HL-60 (cell line): ENCODE data around the gene TSPAN15.

Experiments used
- DNase-seq, 2 experiments: peaks; one replicate each; pipeline ENCODE4 v3.0.0-alpha.2; 2010 to 2020; ENCODE audit warnings: low read depth in 1 of 2, low spot score in 1 of 2
- H3K27ac ChIP-seq: fragments of 250-450 bp; sonication (Bioruptor Pico); replicated peaks from 2 replicates; pipeline ENCODE4 v1.5.1; 2020; ENCODE audit warnings: mild to moderate bottlenecking, moderate library complexity
- H3K27me3 ChIP-seq: fragments of 250-450 bp; sonication (Bioruptor Pico); 2 replicates; pipeline ENCODE4 v1.5.1; 2021; ENCODE audit warnings: mild to moderate bottlenecking, moderate library complexity; ENCODE audit not compliant: insufficient read depth, poor library complexity, severe bottlenecking
- H3K4me3 ChIP-seq: replicated peaks from 2 replicates; pipeline ENCODE4 v1.5.1; 2011; ENCODE audit warnings: mild to moderate bottlenecking, control low read depth, low read length; ENCODE audit not compliant: insufficient read depth
- GABPA ChIP-seq: IDR thresholded peaks from 2 replicates; pipeline ENCODE4 v1.6.1; 2012; ENCODE audit warnings: low read depth
- POLR2AphosphoS5 ChIP-seq: IDR thresholded peaks from 2 replicates; pipeline ENCODE4 v1.6.1; 2012; ENCODE audit warnings: low read depth
- SPI1 ChIP-seq: IDR thresholded peaks from 2 replicates; pipeline ENCODE4 v1.6.1; 2012; ENCODE audit warnings: low read depth, mild to moderate bottlenecking, borderline replicate concordance
- TF ChIP-seq, protein P1 (sequence below): IDR thresholded peaks from 2 replicates; pipeline ENCODE4 v1.6.1; 2012; ENCODE audit warnings: low read depth; ENCODE audit not compliant: insufficient replicate concordance
- TF ChIP-seq, protein P2 (sequence below): IDR thresholded peaks from one replicate; pipeline ENCODE4 v1.5.1; 2011; ENCODE audit warnings: low read length, control low read depth, inconsistent platforms; ENCODE audit not compliant: insufficient read depth

Gene TSPAN15

DNA sequence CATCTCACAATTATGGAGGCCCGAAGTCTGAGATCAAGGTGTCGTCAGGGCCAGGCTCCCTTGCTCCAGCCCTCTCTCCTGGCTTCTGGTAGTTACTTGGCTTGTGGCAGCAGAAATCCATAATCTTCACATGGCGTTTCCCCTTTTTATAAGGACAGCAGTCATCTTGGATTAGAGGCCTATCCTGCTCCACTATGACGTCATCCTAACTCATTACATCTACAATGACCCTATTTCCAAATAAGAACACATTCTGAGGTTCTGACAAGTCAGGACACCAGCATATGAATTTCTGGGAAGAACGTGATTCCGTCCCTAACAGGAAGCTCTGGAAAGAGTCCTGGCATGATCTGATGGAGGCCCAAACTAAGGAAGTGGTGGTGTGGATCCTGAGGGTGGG lies 86.2 kb downstream of the TSPAN15 start:
- peaks cover 11% of the 10 kb centered on the region for H3K27me3 ChIP-seq
- H3K4me3 ChIP-seq = no peak overlapping the region
- TF ChIP-seq, protein P1, sequence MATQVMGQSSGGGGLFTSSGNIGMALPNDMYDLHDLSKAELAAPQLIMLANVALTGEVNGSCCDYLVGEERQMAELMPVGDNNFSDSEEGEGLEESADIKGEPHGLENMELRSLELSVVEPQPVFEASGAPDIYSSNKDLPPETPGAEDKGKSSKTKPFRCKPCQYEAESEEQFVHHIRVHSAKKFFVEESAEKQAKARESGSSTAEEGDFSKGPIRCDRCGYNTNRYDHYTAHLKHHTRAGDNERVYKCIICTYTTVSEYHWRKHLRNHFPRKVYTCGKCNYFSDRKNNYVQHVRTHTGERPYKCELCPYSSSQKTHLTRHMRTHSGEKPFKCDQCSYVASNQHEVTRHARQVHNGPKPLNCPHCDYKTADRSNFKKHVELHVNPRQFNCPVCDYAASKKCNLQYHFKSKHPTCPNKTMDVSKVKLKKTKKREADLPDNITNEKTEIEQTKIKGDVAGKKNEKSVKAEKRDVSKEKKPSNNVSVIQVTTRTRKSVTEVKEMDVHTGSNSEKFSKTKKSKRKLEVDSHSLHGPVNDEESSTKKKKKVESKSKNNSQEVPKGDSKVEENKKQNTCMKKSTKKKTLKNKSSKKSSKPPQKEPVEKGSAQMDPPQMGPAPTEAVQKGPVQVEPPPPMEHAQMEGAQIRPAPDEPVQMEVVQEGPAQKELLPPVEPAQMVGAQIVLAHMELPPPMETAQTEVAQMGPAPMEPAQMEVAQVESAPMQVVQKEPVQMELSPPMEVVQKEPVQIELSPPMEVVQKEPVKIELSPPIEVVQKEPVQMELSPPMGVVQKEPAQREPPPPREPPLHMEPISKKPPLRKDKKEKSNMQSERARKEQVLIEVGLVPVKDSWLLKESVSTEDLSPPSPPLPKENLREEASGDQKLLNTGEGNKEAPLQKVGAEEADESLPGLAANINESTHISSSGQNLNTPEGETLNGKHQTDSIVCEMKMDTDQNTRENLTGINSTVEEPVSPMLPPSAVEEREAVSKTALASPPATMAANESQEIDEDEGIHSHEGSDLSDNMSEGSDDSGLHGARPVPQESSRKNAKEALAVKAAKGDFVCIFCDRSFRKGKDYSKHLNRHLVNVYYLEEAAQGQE = no peak
- TF ChIP-seq, protein P2, sequence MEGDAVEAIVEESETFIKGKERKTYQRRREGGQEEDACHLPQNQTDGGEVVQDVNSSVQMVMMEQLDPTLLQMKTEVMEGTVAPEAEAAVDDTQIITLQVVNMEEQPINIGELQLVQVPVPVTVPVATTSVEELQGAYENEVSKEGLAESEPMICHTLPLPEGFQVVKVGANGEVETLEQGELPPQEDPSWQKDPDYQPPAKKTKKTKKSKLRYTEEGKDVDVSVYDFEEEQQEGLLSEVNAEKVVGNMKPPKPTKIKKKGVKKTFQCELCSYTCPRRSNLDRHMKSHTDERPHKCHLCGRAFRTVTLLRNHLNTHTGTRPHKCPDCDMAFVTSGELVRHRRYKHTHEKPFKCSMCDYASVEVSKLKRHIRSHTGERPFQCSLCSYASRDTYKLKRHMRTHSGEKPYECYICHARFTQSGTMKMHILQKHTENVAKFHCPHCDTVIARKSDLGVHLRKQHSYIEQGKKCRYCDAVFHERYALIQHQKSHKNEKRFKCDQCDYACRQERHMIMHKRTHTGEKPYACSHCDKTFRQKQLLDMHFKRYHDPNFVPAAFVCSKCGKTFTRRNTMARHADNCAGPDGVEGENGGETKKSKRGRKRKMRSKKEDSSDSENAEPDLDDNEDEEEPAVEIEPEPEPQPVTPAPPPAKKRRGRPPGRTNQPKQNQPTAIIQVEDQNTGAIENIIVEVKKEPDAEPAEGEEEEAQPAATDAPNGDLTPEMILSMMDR = no peak
- TF ChIP-seq GABPA (no peak), POLR2AphosphoS5 (no peak), SPI1 (no peak)
- DNase-seq = no peak
- no peak overlapping the region for H3K27ac ChIP-seq

DNA sequence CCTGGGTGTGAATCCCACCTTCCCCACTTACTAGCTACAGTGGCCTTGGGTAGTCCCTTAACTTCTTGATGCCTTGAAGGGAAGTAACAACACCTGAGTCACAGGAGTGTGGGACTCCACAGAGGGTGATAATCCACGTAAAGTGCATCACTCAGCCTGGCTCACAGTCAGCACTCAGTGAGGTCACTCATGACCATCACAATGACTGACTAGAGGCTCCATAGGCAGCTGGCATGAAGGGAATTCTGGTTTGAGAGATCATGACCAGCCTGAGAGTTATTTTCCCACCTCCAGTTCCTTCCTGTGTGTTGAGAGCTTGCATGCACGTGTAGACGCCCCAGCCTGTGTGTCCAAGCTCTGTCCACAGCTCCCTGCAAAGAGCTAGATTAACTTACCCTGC lies 87.2 kb downstream of the TSPAN15 start:
- H3K27me3 ChIP-seq = peaks cover 7% of the 10 kb centered on the region
- H3K4me3 ChIP-seq = no peak overlapping the region
- no peak for DNase-seq
- no peak overlapping the region for H3K27ac ChIP-seq
- TF ChIP-seq, protein P2 = no peak

DNA sequence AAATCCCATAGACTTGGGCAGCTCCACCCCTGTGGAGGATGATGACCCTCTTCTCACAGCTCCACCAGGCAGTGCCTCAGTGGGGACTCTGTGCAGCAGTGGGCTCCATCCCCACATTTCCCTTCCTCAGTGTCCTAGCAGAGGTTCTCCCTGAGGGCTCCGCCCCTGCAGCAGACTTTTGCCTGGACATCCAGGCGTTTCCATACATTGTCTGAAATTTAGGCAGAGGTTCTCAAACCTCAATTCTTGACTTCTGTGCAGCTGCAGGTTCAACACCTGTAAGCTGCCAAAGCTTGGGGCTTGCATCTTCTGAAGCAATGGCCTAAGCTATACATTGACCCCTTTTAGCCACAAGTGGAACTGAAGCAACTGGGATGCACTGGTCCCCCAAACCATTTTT lies 90.2 kb downstream of the TSPAN15 start:
- TF ChIP-seq, protein P2 = no peak
- TF ChIP-seq POLR2AphosphoS5 (no peak), GABPA (no peak), SPI1 (no peak)
- TF ChIP-seq, protein P1 = no peak
- no peak for DNase-seq
- no peak overlapping the region for H3K27ac ChIP-seq
- H3K4me3 ChIP-seq = no peak overlapping the region
- H3K27me3 ChIP-seq = no peaks in the 10 kb centered on the region

DNA sequence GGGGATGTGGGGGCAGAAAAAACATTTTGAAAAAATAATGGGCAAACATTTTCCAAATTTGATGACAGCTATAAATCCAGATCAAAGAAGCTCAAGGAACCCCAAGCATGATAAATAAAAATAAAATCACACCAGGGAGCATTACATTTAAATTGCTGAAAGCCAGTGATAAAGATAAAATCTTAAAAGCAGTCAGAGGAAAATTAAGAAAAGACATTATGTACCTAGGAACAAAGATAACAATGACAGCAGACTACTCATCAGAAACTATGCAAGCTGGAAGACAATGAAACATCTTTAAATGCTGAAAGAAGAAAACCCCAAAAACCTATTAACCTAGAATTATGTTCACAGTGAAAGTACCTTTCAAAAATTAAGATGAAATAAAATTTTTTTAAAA lies 98.7 kb downstream of the TSPAN15 start:
- H3K27ac ChIP-seq = no peak overlapping the region
- DNase-seq = no peak
- H3K4me3 ChIP-seq = no peak overlapping the region
- H3K27me3 ChIP-seq = no peaks in the 10 kb centered on the region
- TF ChIP-seq GABPA (no peak), SPI1 (no peak), POLR2AphosphoS5 (no peak)
- TF ChIP-seq, protein P2 = no peak
- TF ChIP-seq, protein P1 = no peak
